ENCODE measurements around the gene ZMYM4.

Gene ZMYM4

GRCh38 chr1:35437200-35437599 is 168.7 kb downstream of the ZMYM4 start:
- Histone ChIP-seq H3K9ac (ENCODE audit: low read length in 2 of 2) (no peak overlapping the region), H3K9me3 (ENCODE audit: control insufficient read depth in 2 of 2, low read length in 2 of 2) (no peaks in the 10 kb centered on the region), H3K27ac (ENCODE audit: low read length) (no peak overlapping the region), H3K4me1 (ENCODE audit: control insufficient read depth, insufficient read depth, low read length) (no peaks in the 10 kb centered on the region), H3K4me3 (ENCODE audit: low read length in 2 of 2) (no peak overlapping the region), H3K27me3 (ENCODE audit: control insufficient read depth in 1 of 2, insufficient read depth in 2 of 2, low read length in 2 of 2) (no peaks in the 10 kb centered on the region), H3K36me3 (ENCODE audit: control insufficient read depth in 2 of 2, insufficient read depth in 2 of 2, low read length in 2 of 2) (peaks cover 44 to 78% of the 10 kb centered on the region in 2 donors)

- Histone ChIP-seq H3K27me3 (ENCODE audit: control insufficient read depth in 1 of 2, insufficient read depth in 2 of 2, low read length in 2 of 2) (no peaks in the 10 kb centered on the region), H3K9ac (ENCODE audit: low read length in 2 of 2) (peak overlapping the region in 1 of 2 donors; percentile 13), H3K4me1 (ENCODE audit: control insufficient read depth, insufficient read depth, low read length) (no peaks in the 10 kb centered on the region), H3K4me3 (ENCODE audit: low read length in 2 of 2) (no peak overlapping the region), H3K36me3 (ENCODE audit: control insufficient read depth in 2 of 2, insufficient read depth in 2 of 2, low read length in 2 of 2) (peaks cover 57 to 77% of the 10 kb centered on the region in 2 donors), H3K9me3 (ENCODE audit: control insufficient read depth in 2 of 2, low read length in 2 of 2) (no peaks in the 10 kb centered on the region), H3K27ac (ENCODE audit: low read length) (no peak overlapping the region)
Observed at GRCh38 chr1:35439626-35440025, 171.1 kb downstream of the ZMYM4 start.

- Histone ChIP-seq H3K27me3 (ENCODE audit: control insufficient read depth in 1 of 2, insufficient read depth in 2 of 2, low read length in 2 of 2) (no peaks in the 10 kb centered on the region), H3K9ac (ENCODE audit: low read length in 2 of 2) (no peak overlapping the region), H3K9me3 (ENCODE audit: control insufficient read depth in 2 of 2, low read length in 2 of 2) (no peaks in the 10 kb centered on the region), H3K27ac (ENCODE audit: low read length) (no peak overlapping the region), H3K4me1 (ENCODE audit: control insufficient read depth, insufficient read depth, low read length) (no peaks in the 10 kb centered on the region), H3K4me3 (ENCODE audit: low read length in 2 of 2) (no peak overlapping the region), H3K36me3 (ENCODE audit: control insufficient read depth in 2 of 2, insufficient read depth in 2 of 2, low read length in 2 of 2) (peaks cover 48 to 77% of the 10 kb centered on the region in 2 donors)
Observed at GRCh38 chr1:35441926-35442579, 173.5 kb downstream of the ZMYM4 start.

GRCh38 chr1:35442734-35443133 is 174.2 kb downstream of the ZMYM4 start:
- H3K4me3 ChIP-seq (ENCODE audit: low read length in 2 of 2): no peak overlapping the region
- no peaks in the 10 kb centered on the region for H3K9me3 ChIP-seq (ENCODE audit: control insufficient read depth in 2 of 2, low read length in 2 of 2)
- no peak overlapping the region for H3K27ac ChIP-seq (ENCODE audit: low read length)
- H3K9ac ChIP-seq (ENCODE audit: low read length in 2 of 2): no peak overlapping the region
- no peaks in the 10 kb centered on the region for H3K27me3 ChIP-seq (ENCODE audit: control insufficient read depth in 1 of 2, insufficient read depth in 2 of 2, low read length in 2 of 2)
- H3K4me1 ChIP-seq (ENCODE audit: control insufficient read depth, insufficient read depth, low read length): no peaks in the 10 kb centered on the region
- peaks cover 47 to 74% of the 10 kb centered on the region in 2 donors for H3K36me3 ChIP-seq (ENCODE audit: control insufficient read depth in 2 of 2, insufficient read depth in 2 of 2, low read length in 2 of 2)

- H3K36me3 ChIP-seq (ENCODE audit: control insufficient read depth in 2 of 2, insufficient read depth in 2 of 2, low read length in 2 of 2): peaks cover 52 to 83% of the 10 kb centered on the region in 2 donors
- H3K27ac ChIP-seq (ENCODE audit: low read length): no peak overlapping the region
- H3K9me3 ChIP-seq (ENCODE audit: control insufficient read depth in 2 of 2, low read length in 2 of 2): no peaks in the 10 kb centered on the region
- H3K4me1 ChIP-seq (ENCODE audit: control insufficient read depth, insufficient read depth, low read length): no peaks in the 10 kb centered on the region
- no peak overlapping the region for H3K9ac ChIP-seq (ENCODE audit: low read length in 2 of 2)
- H3K4me3 ChIP-seq (ENCODE audit: low read length in 2 of 2): no peak overlapping the region
- H3K27me3 ChIP-seq (ENCODE audit: control insufficient read depth in 1 of 2, insufficient read depth in 2 of 2, low read length in 2 of 2): no peaks in the 10 kb centered on the region
Observed at GRCh38 chr1:35443768-35444518, 175.4 kb downstream of the ZMYM4 start.

GRCh38 chr1:35444519-35444774 is 175.9 kb downstream of the ZMYM4 start:
- Histone ChIP-seq H3K36me3 (ENCODE audit: control insufficient read depth in 2 of 2, insufficient read depth in 2 of 2, low read length in 2 of 2) (peaks cover 51 to 81% of the 10 kb centered on the region in 2 donors), H3K9ac (ENCODE audit: low read length in 2 of 2) (no peak overlapping the region), H3K9me3 (ENCODE audit: control insufficient read depth in 2 of 2, low read length in 2 of 2) (no peaks in the 10 kb centered on the region)

GRCh38 chr1:35447278-35447677 is 178.8 kb downstream of the ZMYM4 start:
- Histone ChIP-seq H3K9me3 (ENCODE audit: control insufficient read depth in 2 of 2, low read length in 2 of 2) (no peaks in the 10 kb centered on the region), H3K9ac (ENCODE audit: low read length in 2 of 2) (no peak overlapping the region), H3K27me3 (ENCODE audit: control insufficient read depth in 1 of 2, insufficient read depth in 2 of 2, low read length in 2 of 2) (no peaks in the 10 kb centered on the region), H3K27ac (ENCODE audit: low read length) (no peak overlapping the region), H3K36me3 (ENCODE audit: control insufficient read depth in 2 of 2, insufficient read depth in 2 of 2, low read length in 2 of 2) (peaks cover 46 to 67% of the 10 kb centered on the region in 2 donors), H3K4me3 (ENCODE audit: low read length in 2 of 2) (no peak overlapping the region), H3K4me1 (ENCODE audit: control insufficient read depth, insufficient read depth, low read length) (peaks cover 11% of the 10 kb centered on the region)

More at GRCh38 chr1:35444519-35444774, 175.9 kb downstream of the ZMYM4 start:
- no peak overlapping the region for H3K27ac ChIP-seq (ENCODE audit: low read length)
- H3K27me3 ChIP-seq (ENCODE audit: control insufficient read depth in 1 of 2, insufficient read depth in 2 of 2, low read length in 2 of 2): no peaks in the 10 kb centered on the region
- H3K4me3 ChIP-seq (ENCODE audit: low read length in 2 of 2): no peak overlapping the region
- H3K4me1 ChIP-seq (ENCODE audit: control insufficient read depth, insufficient read depth, low read length): no peaks in the 10 kb centered on the region

GRCh38 chr1:35448344-35448801 is 179.9 kb downstream of the ZMYM4 start:
- H3K27me3 ChIP-seq (ENCODE audit: control insufficient read depth in 1 of 2, insufficient read depth in 2 of 2, low read length in 2 of 2): no peaks in the 10 kb centered on the region
- peaks cover 42 to 64% of the 10 kb centered on the region in 2 donors for H3K36me3 ChIP-seq (ENCODE audit: control insufficient read depth in 2 of 2, insufficient read depth in 2 of 2, low read length in 2 of 2)
- no peaks in the 10 kb centered on the region for H3K9me3 ChIP-seq (ENCODE audit: control insufficient read depth in 2 of 2, low read length in 2 of 2)
- peaks cover 16% of the 10 kb centered on the region for H3K4me1 ChIP-seq (ENCODE audit: control insufficient read depth, insufficient read depth, low read length)
- H3K9ac ChIP-seq (ENCODE audit: low read length in 2 of 2): no peak overlapping the region
- H3K4me3 ChIP-seq (ENCODE audit: low read length in 2 of 2): no peak overlapping the region
- H3K27ac ChIP-seq (ENCODE audit: low read length): no peak overlapping the region

- Histone ChIP-seq H3K27ac (ENCODE audit: low read length) (no peak overlapping the region), H3K9me3 (ENCODE audit: control insufficient read depth in 2 of 2, low read length in 2 of 2) (no peaks in the 10 kb centered on the region), H3K27me3 (ENCODE audit: control insufficient read depth in 1 of 2, insufficient read depth in 2 of 2, low read length in 2 of 2) (no peaks in the 10 kb centered on the region), H3K9ac (ENCODE audit: low read length in 2 of 2) (no peak overlapping the region), H3K36me3 (ENCODE audit: control insufficient read depth in 2 of 2, insufficient read depth in 2 of 2, low read length in 2 of 2) (peaks cover 34 to 64% of the 10 kb centered on the region in 2 donors), H3K4me1 (ENCODE audit: control insufficient read depth, insufficient read depth, low read length) (peaks cover 16% of the 10 kb centered on the region), H3K4me3 (ENCODE audit: low read length in 2 of 2) (no peak overlapping the region)
Observed at GRCh38 chr1:35449334-35450008, 181.0 kb downstream of the ZMYM4 start.

GRCh38 chr1:35451125-35451528 is 182.6 kb downstream of the ZMYM4 start:
- H3K9me3 ChIP-seq (ENCODE audit: control insufficient read depth in 2 of 2, low read length in 2 of 2): no peaks in the 10 kb centered on the region
- H3K4me1 ChIP-seq (ENCODE audit: control insufficient read depth, insufficient read depth, low read length): peaks cover 17% of the 10 kb centered on the region
- no peaks in the 10 kb centered on the region for H3K27me3 ChIP-seq (ENCODE audit: control insufficient read depth in 1 of 2, insufficient read depth in 2 of 2, low read length in 2 of 2)
- H3K36me3 ChIP-seq (ENCODE audit: control insufficient read depth in 2 of 2, insufficient read depth in 2 of 2, low read length in 2 of 2): peaks cover 28 to 57% of the 10 kb centered on the region in 2 donors
- no peak overlapping the region for H3K27ac ChIP-seq (ENCODE audit: low read length)
- peak overlapping the region in 1 of 2 donors; percentile 12 for H3K9ac ChIP-seq (ENCODE audit: low read length in 2 of 2)
- no peak overlapping the region for H3K4me3 ChIP-seq (ENCODE audit: low read length in 2 of 2)

Measured in stomach smooth muscle (tissue), 2 donors.